ENCODE results near the gene UPP1. TPM values are rescaled to one million over a fixed set of nuclear protein-coding genes. Genes with fewer than 3 reads are reported as not detected.

Gene UPP1
- 10.6 and 15.2 TPM in 2 replicates for total RNA-seq
- long read RNA-seq, partial matches to known transcripts = 0 of 7 reads
- long read RNA-seq, other reads (novel, unspliced or antisense) = 1 of 7 reads

DNA sequence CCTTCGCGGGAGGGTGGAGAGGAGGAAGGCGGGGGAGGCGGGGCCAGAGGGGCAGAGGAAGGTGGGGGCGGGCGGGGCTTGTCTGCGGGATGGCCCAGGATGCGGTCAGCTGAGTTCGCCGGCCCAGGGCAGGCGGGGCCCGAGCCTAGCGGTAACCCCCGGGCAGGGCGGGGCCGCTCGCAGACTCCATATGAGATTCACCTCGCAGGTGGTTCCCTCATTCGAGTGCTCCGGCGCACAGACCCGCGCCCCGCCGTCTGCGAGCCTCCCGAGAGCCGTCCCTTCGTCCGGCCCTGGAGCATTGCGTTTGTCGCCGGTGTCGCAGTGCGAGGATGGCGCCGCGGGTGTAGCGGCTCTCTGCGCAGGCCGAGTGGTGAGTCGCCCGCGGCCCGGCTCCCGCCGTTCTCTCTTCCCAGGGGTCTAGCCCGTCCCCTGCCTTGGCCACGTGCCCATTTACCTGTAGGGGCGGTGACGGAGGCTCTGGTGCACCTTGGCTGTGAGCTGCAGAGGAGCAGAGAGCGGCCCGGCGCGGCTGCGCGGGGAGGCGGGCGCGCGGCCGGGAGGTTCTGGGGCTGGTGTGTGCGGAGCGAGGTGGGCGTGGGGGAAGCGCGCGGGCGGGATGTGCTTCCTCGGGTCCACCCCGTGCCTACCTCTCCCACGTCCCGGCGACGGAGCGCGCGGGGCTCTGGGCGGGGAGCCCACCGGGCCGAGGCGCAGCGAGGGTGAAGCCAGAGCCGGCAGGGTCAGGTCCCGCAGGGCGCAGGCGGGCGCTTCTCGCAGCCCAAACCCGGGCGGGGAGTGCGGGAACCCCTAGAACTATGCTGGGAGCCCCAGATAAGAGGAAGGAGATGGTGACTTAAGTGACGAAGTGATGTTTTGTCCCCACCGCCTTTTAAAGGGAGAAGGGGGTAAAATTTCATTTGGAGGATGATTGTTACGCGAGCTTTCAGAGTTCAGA is at the start of gene UPP1:
TSS of gene UPP1 (plus strand) at position 220 of the 958 bp plus-strand sequence. CDS start 5,519 bp downstream, outside the sequence.
- peaks cover 4% of the 10 kb centered on the region for H3K36me3 Mint-ChIP-seq (ENCODE audit: insufficient read depth)
- H3K27me3 Mint-ChIP-seq = peaks cover 7% of the 10 kb centered on the region
- peaks cover 16% of the 10 kb centered on the region for H3K4me1 Mint-ChIP-seq (ENCODE audit: low read depth)

DNA sequence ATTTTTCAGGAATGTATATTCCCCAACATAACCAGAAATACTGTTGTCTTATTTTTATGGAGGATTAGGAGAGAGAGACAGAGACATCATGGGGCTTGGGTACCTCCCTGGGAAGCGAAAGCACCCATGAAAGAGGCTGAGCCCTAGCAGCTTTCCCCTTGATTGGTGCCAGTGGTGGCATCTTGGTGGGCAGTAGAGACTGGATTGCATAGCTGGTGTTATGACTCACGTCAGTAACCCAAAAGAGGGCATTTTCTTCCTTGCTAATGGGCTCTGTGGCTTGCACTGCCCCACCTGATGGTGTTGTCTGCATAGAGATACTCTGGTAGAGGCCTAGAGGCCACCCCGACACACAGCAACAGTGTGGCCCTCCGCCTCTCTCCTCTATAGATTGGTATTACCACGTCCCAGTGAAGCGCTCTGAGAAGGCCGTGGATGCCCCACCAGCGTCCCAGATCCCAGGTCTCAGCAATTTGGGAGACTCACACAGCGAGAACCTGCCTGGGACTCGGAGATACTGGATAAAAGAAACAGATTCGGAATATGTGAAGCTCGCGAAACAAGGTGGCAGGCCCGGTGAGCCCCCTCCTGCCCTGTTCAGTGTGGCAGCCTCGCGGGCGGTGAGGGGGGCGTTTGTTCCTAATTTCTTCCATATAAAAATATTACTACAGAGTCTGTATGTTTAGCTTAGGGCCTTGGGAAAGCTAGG is 48.0 kb upstream of the UPP1 start:
- Mint-ChIP-seq H3K4me1 (ENCODE audit: low read depth) (peaks cover 2% of the 10 kb centered on the region), H3K4me3 (ENCODE audit: low read depth) (no peak overlapping the region), H3K27ac (no peak overlapping the region), H3K36me3 (ENCODE audit: insufficient read depth) (no peaks in the 10 kb centered on the region), H3K27me3 (peaks cover 34% of the 10 kb centered on the region), H3K9me3 (ENCODE audit: low read depth) (no peaks in the 10 kb centered on the region)
- TF ChIP-seq, protein P1, sequence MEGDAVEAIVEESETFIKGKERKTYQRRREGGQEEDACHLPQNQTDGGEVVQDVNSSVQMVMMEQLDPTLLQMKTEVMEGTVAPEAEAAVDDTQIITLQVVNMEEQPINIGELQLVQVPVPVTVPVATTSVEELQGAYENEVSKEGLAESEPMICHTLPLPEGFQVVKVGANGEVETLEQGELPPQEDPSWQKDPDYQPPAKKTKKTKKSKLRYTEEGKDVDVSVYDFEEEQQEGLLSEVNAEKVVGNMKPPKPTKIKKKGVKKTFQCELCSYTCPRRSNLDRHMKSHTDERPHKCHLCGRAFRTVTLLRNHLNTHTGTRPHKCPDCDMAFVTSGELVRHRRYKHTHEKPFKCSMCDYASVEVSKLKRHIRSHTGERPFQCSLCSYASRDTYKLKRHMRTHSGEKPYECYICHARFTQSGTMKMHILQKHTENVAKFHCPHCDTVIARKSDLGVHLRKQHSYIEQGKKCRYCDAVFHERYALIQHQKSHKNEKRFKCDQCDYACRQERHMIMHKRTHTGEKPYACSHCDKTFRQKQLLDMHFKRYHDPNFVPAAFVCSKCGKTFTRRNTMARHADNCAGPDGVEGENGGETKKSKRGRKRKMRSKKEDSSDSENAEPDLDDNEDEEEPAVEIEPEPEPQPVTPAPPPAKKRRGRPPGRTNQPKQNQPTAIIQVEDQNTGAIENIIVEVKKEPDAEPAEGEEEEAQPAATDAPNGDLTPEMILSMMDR (IDR thresholded peaks at IDR 0.05; ENCODE audit: unreplicated experiment) = no peak
- no peak for DNase-seq (ENCODE audit: low spot score, unreplicated experiment)

More for the DNA sequence above, at the start of gene UPP1:
- Mint-ChIP-seq H3K27ac (peak within 1 kb of the TSS; percentile 96), H3K9me3 (ENCODE audit: low read depth) (no peaks in the 10 kb centered on the region), H3K4me3 (ENCODE audit: low read depth) (peak within 1 kb of the TSS; percentile 80)
- DNase-seq (ENCODE audit: low spot score, unreplicated experiment) = peak; percentile 76
- TF ChIP-seq, protein P1 (IDR thresholded peaks at IDR 0.05; ENCODE audit: unreplicated experiment) = no peak

DNA sequence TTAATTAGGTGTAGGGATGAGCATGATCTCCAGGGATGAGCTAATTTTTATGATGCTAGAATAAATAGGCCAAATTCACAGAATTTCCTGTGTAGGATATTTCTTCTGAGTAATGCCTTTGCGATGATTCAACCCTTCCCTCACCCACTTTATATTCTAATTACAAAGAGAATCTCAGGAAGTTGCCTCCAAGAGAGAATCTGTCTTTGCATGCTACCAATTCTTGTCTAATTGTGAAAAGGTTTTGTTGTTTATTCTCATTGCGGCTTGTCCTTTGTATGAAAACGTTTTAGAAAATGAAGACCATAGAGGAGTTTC is 47.5 kb upstream of the UPP1 start:
- Mint-ChIP-seq H3K4me1 (ENCODE audit: low read depth) (no peaks in the 10 kb centered on the region), H3K9me3 (ENCODE audit: low read depth) (no peaks in the 10 kb centered on the region)

DNA sequence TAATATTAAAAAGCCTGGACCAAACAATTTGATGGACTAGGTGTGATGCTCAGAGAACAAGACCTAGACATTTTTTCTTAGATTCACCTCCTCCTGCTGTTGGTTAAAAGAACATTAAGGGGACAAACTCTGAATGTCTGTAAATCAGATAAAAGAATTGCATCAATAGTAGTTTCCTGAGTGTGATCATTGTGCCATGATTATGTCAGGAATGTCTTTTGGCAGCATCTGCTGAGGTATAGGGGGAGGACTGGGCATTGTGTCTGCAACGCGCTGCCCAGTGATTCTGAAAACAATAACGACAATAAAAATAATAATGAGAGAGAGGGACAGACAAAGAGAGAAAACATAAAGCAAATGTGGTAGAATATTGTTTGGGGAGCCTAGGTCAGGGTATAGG is 46.8 kb upstream of the UPP1 start:
- H3K9me3 Mint-ChIP-seq (ENCODE audit: low read depth) = no peaks in the 10 kb centered on the region
- TF ChIP-seq, protein P1 (IDR thresholded peaks at IDR 0.05; ENCODE audit: unreplicated experiment) = no peak
- DNase-seq (ENCODE audit: low spot score, unreplicated experiment) = no peak
- no peaks in the 10 kb centered on the region for H3K4me1 Mint-ChIP-seq (ENCODE audit: low read depth)
- H3K4me3 Mint-ChIP-seq (ENCODE audit: low read depth) = no peak overlapping the region
- H3K36me3 Mint-ChIP-seq (ENCODE audit: insufficient read depth) = no peaks in the 10 kb centered on the region
- H3K27ac Mint-ChIP-seq = no peak overlapping the region
- H3K27me3 Mint-ChIP-seq = peaks cover 28% of the 10 kb centered on the region

More for the DNA sequence above, 47.5 kb upstream of the UPP1 start:
- no peak overlapping the region for H3K4me3 Mint-ChIP-seq (ENCODE audit: low read depth)
- H3K27me3 Mint-ChIP-seq = peaks cover 34% of the 10 kb centered on the region
- TF ChIP-seq, protein P1 (IDR thresholded peaks at IDR 0.05; ENCODE audit: unreplicated experiment) = no peak
- no peaks in the 10 kb centered on the region for H3K36me3 Mint-ChIP-seq (ENCODE audit: insufficient read depth)
- DNase-seq (ENCODE audit: low spot score, unreplicated experiment) = no peak
- no peak overlapping the region for H3K27ac Mint-ChIP-seq

DNA sequence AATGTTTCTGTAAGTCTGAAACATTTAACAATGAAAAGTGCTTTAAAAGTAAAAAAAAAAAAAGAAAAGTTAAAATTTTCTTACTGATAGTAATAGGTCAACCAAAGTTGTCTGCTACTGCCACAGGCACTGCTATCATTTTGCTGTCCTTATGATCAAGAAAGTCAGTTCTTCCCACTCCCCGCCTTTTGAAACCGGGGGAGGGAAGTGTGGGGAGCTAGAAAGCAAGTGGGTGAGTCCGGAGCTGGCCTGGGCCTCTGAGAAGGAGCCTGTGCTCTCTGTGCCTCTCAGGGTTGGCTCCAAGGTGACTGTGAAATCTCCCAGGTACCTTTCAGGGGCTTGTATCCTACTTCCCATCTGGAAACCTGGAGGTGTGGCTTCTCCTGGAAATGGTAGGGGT is 46.4 kb upstream of the UPP1 start:
- Mint-ChIP-seq H3K27me3 (peaks cover 24% of the 10 kb centered on the region), H3K4me1 (ENCODE audit: low read depth) (no peaks in the 10 kb centered on the region), H3K9me3 (ENCODE audit: low read depth) (no peaks in the 10 kb centered on the region), H3K27ac (no peak overlapping the region), H3K36me3 (ENCODE audit: insufficient read depth) (no peaks in the 10 kb centered on the region), H3K4me3 (ENCODE audit: low read depth) (no peak overlapping the region)
- no peak for DNase-seq (ENCODE audit: low spot score, unreplicated experiment)
- TF ChIP-seq, protein P1 (IDR thresholded peaks at IDR 0.05; ENCODE audit: unreplicated experiment) = no peak
